HS-5 (cell line): ENCODE data around the gene RCVRN.

Source experiments
- DNase-seq: peaks from one replicate; pipeline ENCODE4 v3.0.0-alpha.2; 2012; ENCODE audit warnings: low read depth

RCVRN gene

GRCh38 chr17:9850151-9850550 lies 54.9 kb downstream of the RCVRN start:
- no peak for DNase-seq
